Activated CD8-positive, alpha-beta memory T cell treated with anti-CD3 and anti-CD28 coated beads, Interleukin-2, amount 50 U/mL, for 48 hours (primary cell): ENCODE measurements around the gene TLE3.

Source experiments
- DNase-seq: peaks from one replicate; pipeline ENCODE4 v3.0.0-alpha.2; 2020

TLE3 gene

DNA sequence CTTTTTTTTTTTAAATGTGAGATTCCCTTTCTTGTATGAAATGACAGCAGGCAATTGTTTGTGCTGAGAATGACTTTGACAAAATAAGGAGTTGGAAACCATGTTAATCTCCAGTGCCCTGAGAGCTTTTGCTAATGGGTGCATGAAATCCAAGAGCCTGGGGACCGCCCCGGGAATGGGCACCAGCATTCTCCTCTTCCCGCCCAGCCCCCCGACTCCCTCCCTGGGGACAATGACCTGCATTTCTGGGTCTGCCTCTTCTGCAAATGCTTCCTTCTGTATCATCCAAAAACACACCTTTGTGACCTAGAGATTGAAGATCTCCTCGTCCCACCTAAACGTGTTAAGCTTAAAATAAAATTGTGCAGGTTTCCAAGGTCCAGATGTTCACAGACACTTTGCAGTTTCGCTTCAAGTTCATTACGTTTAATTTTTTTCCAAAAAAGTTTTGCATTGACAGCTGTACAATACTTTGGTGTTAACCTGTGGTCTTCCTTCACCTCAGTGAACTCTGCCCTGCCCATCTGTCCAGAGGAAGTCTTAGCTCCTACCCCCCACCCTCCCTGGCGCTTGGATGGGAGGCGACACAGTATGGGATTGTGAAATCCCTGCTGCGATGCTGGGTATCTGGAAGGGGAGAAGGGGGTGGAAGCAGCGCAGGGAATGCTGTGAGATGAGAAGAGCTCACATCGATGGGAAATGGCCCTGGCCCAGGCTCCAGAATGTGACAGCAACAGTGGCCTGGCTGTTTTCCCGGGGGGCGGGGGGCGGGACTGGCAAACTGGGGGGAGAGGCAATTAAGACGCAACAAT is 50.1 kb downstream of the TLE3 start:
- DNase-seq = no peak

- DNase-seq = no peak
These were observed 50.9 kb downstream of the TLE3 start for GRCh38 chr15:70046679-70047369.

DNA sequence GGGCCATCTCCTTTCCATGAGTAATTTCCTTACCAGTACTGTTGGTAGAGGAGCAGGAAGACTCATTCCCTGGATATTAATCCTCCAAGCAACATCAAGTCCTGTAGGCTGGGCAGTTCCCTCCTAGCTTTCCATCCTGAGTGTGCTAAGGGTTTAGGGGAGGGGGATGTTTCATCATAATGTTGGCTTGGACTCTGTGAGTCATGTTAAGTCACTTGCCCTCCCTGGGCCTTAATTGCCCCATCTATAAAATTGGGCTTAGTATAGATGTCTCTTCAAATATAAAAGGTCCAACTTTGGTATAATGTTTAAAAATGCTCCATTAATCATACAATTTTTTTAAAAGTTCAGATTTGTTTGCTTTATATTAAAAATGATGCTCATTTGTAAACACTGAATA is 52.7 kb downstream of the TLE3 start:
- no peak for DNase-seq

DNA sequence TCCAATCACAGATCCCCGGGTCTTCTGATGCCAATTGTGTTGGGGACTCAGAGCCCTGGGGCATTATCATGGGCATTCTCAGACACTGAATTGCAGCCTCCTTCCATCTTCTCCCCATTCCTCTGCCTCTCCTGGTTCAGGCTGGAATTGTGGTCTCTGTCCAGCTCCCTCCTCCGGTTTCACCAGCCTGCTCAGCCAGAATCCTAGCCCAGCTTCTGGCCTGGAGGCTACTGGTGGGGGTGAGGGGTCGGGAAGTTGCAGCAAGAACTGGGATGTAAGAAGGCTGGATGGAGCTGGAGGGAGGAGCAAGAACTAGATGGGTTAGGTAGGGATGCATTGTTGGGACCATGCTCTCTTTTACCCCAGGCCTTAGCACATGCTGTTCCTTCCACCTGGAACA is 53.5 kb downstream of the TLE3 start:
- no peak for DNase-seq

GRCh38 chr15:70043590-70043989 is 54.1 kb downstream of the TLE3 start:
- no peak for DNase-seq

GRCh38 chr15:70042553-70043214 is 55.0 kb downstream of the TLE3 start:
- no peak for DNase-seq

- no peak for DNase-seq
These were observed 57.8 kb downstream of the TLE3 start for GRCh38 chr15:70039917-70040316.

DNA sequence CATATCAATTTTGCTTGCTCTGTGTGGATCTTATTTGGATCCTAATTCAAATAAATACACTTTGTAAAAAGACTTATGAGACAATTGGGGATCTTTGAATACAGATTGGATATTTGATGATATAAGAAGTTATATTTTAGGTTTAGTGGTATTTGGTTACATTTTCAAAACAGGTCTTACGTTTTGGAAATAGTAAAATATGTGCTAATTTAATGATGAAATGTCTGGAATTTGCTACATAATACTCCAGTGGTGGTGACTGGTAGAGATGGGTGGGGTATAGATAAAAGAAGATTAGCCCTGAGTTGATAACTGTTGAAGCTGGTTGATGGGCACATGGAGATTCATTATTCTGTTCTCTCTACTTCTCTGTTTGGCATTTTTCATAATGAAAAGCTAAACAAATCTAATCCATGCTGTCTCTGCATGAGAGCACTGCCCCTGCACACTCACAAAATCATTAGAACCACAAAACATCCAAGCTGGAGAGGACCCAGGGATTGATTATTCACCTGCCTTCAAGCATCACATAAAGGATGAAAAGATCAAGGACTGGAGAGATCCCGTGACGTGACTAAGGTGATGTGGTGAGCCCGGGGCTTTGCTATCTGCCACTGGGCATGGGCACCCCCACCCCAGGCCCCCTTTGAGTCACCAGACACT is 58.9 kb downstream of the TLE3 start:
- no peak for DNase-seq

GRCh38 chr15:70037292-70037640 is 60.5 kb downstream of the TLE3 start:
- DNase-seq = no peak

GRCh38 chr15:70036585-70037291 is 61.0 kb downstream of the TLE3 start:
- DNase-seq = no peak

GRCh38 chr15:70035719-70036077 is 62.0 kb downstream of the TLE3 start:
- DNase-seq = no peak

- no peak for DNase-seq
These were observed 62.5 kb downstream of the TLE3 start for GRCh38 chr15:70035051-70035718.

- DNase-seq = no peak
These were observed 63.1 kb downstream of the TLE3 start for GRCh38 chr15:70034596-70034995.

GRCh38 chr15:70034141-70034540 is 63.6 kb downstream of the TLE3 start:
- no peak for DNase-seq

DNA sequence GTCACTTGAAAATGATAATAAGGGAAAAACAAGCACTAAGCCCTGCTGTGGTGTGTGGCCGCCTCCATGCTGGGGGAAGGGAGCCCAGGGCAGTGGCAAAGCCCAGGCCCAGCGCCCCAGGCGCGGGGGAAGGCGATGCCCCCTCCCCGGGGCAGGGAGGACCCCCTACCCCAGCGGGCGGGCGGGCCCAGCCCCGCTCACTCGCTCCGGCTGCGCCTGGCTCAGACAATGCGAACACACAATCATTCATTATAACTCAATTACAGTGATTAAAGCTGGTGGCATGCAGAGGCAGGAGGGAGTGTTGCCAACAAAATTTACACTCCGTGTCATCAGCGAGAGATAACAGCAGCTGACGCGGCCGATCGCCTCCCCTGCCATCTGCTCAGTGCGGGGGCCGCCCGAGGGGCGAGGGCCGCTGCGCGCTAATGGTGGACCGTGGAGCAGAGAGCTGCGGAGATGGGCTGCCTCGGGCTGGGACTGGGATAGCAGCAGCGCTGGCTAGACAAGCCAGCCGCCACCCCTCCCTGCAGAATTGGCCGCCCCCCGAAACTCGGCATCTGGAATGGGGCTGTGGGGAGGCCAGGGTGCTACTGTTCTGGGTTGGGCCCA is 64.1 kb downstream of the TLE3 start:
- DNase-seq = no peak

- no peak for DNase-seq
These were observed 64.6 kb downstream of the TLE3 start for GRCh38 chr15:70033109-70033508.

DNA sequence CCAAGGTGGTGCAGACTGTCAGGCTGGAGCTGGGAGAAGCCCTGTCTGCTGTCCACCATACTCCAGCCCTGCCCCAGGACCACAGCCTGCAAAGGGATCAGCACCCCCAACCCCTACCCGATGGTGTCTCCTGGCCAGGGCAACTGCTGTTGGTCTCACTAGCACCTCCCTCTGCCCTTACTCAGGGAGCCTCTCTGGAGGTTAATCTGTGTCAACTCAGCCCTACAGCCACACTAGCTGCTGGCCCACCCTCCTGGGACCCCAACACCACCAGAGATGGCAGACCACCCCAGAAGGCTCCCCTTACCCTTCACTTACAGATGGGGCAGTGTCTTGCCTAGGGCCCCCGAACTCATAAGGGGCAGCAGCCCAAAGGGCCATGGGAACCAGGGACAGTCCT is 65.2 kb downstream of the TLE3 start:
- DNase-seq = no peak

- DNase-seq = no peak
These were observed 66.0 kb downstream of the TLE3 start for GRCh38 chr15:70031713-70032112.

GRCh38 chr15:70031261-70031660 is 66.5 kb downstream of the TLE3 start:
- DNase-seq = no peak

DNA sequence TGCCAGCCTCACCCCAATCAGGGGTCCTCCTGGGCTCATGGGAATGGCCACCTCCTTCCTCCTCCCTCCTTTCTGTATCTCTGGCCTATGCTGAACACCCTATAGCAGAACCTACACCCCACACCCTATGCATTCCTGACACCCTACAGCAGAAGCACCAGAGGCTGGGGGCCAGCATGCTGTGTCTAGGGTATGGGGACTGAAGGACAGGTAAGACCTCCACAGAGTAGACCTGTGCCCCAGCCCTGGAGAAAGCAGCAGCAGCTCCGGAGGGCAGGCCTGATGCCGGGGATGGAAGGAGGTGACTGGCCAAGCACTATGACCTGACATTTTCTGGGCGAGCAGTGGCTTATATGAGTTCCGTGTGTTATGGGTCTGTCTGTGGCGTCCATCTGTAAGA is 66.9 kb downstream of the TLE3 start:
- no peak for DNase-seq

GRCh38 chr15:70029297-70029701 is 68.4 kb downstream of the TLE3 start:
- no peak for DNase-seq

DNA sequence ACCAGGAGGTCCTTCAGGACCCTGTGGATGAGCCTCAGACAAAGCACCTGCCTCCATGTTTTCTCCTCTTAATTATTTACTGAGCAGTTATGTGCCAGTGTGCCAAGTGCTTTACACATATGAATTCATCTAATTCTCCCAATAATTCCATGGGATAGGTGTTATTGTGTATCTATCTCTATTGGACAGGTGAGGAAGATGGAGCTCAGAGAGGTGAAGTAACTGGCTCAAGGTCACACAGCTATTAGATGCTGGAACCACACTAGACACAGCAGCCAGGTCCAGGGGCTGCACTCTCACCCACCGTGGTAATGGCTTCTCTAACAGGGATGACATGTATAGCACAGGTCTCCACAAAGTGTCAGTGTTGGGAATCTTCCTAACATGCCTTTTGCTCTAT is 70.2 kb downstream of the TLE3 start:
- DNase-seq = no peak
